SU-DHL-6 (cell line): ENCODE data around the gene PECR.

Experiments
- EZH2phosphoT487 ChIP-seq: fragments of 200-600 bp; sonication (generic), shearing (Covaris generic); conservative IDR thresholded peaks from 2 replicates; pipeline ENCODE4 v1.6.1; 2018; ENCODE audit warnings: mild to moderate bottlenecking, antibody characterized with exemption, low read length, moderate library complexity, mixed read lengths
- TF ChIP-seq, protein P1 (sequence below): fragments of 200-600 bp; sonication (generic); IDR thresholded peaks from one replicate; pipeline ENCODE4 v1.5.1; 2017; ENCODE audit warnings: antibody characterized with exemption, mild to moderate bottlenecking, low read length, moderate library complexity; ENCODE audit not compliant: insufficient read depth, poor library complexity, severe bottlenecking

DNA sequence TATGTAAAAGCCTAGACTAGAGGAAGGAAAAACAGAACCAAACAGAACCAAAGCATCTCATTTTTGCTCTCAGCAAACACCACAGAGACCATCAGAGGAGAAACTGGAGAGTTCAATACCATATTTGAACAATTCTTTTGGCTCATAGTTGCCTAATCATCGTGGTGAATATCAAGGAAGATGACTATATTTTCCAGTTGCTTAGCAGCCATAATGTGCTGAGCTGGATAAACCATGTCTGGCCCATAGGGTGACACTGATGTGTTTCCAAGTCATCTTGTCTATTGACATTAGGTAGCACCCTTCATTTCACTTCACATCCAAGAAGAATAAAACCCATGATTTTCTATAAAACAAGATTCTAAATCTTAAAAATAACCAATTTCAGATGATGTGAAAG is 21.6 kb upstream of the PECR start:
- TF ChIP-seq, protein P1, sequence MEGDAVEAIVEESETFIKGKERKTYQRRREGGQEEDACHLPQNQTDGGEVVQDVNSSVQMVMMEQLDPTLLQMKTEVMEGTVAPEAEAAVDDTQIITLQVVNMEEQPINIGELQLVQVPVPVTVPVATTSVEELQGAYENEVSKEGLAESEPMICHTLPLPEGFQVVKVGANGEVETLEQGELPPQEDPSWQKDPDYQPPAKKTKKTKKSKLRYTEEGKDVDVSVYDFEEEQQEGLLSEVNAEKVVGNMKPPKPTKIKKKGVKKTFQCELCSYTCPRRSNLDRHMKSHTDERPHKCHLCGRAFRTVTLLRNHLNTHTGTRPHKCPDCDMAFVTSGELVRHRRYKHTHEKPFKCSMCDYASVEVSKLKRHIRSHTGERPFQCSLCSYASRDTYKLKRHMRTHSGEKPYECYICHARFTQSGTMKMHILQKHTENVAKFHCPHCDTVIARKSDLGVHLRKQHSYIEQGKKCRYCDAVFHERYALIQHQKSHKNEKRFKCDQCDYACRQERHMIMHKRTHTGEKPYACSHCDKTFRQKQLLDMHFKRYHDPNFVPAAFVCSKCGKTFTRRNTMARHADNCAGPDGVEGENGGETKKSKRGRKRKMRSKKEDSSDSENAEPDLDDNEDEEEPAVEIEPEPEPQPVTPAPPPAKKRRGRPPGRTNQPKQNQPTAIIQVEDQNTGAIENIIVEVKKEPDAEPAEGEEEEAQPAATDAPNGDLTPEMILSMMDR: no peak
- TF ChIP-seq EZH2phosphoT487: no peak
